Astrocyte (in vitro differentiated cells and primary cell): Measurements from ENCODE around the gene GPM6B. TPM values are rescaled to one million over a fixed set of nuclear protein-coding genes. Genes with fewer than 3 reads are reported as not detected.

Experiments
- DNase-seq: peaks from one replicate; pipeline ENCODE4 v3.0.0-alpha.2; 2010; ENCODE audit warnings: low read depth
- FAIRE-seq: peaks from 2 replicates; lab custom pipeline; 2011; peaks lifted over from hg19 to GRCh38; lab: Jason Lieb, UNC
- H2AFZ ChIP-seq: 2 replicates; pipeline ENCODE4 v1.6.0; 2012; ENCODE audit warnings: low read depth, low read length, inconsistent platforms
- H3K27ac ChIP-seq: 2 replicates; pipeline ENCODE4 v1.5.1; 2011; ENCODE audit warnings: low read depth, low read length, inconsistent platforms
- H3K27me3 ChIP-seq: 2 replicates; pipeline ENCODE4 v1.6.0; 2011; ENCODE audit warnings: low read length, inconsistent platforms; ENCODE audit not compliant: insufficient read depth
- H3K36me3 ChIP-seq: 2 replicates; pipeline ENCODE4 v1.5.1; 2011; ENCODE audit warnings: low read length, inconsistent platforms; ENCODE audit not compliant: insufficient read depth
- H3K4me1 ChIP-seq: 2 replicates; pipeline ENCODE4 v1.5.1; 2011; ENCODE audit warnings: low read length, inconsistent platforms; ENCODE audit not compliant: insufficient read depth
- H3K4me2 ChIP-seq: 2 replicates; pipeline ENCODE4 v1.6.0; 2012; ENCODE audit warnings: low read length, inconsistent platforms
- H3K4me3 ChIP-seq: 2 replicates; pipeline ENCODE4 v1.5.1; 2011; ENCODE audit warnings: low read depth, mild to moderate bottlenecking, low read length, inconsistent platforms; ENCODE audit not compliant: insufficient read depth
- H3K79me2 ChIP-seq: 2 replicates; pipeline ENCODE4 v1.6.0; 2012; ENCODE audit warnings: mild to moderate bottlenecking, low read length, inconsistent platforms; ENCODE audit not compliant: insufficient read depth
- H3K9ac ChIP-seq: 2 replicates; pipeline ENCODE4 v1.6.0; 2012; ENCODE audit warnings: mild to moderate bottlenecking, low read length, inconsistent platforms
- H3K9me3 ChIP-seq: 2 replicates; pipeline ENCODE4 v1.5.1; 2012; ENCODE audit warnings: low read depth, mild to moderate bottlenecking, low read length, inconsistent platforms; ENCODE audit not compliant: insufficient read depth
- H4K20me1 ChIP-seq: 2 replicates; pipeline ENCODE4 v1.6.0; 2012; ENCODE audit warnings: low read length, inconsistent platforms; ENCODE audit not compliant: insufficient read depth
- H3K27ac Mint-ChIP-seq: one replicate; pipeline ENCODE4 v1.8.0; 2021; ENCODE audit warnings: mild to moderate bottlenecking, mixed read lengths; ENCODE audit not compliant: unreplicated experiment
- H3K27me3 Mint-ChIP-seq: one replicate; pipeline ENCODE4 v1.8.0; 2021; ENCODE audit warnings: low read depth, mixed read lengths; ENCODE audit not compliant: unreplicated experiment
- H3K36me3 Mint-ChIP-seq: one replicate; pipeline ENCODE4 v1.8.0; 2021; ENCODE audit warnings: low read depth, mixed read lengths; ENCODE audit not compliant: unreplicated experiment
- H3K4me1 Mint-ChIP-seq: one replicate; pipeline ENCODE4 v1.8.0; 2021; ENCODE audit warnings: low read depth, mixed read lengths; ENCODE audit not compliant: unreplicated experiment
- H3K4me3 Mint-ChIP-seq: one replicate; pipeline ENCODE4 v1.8.0; 2021; ENCODE audit warnings: mild to moderate bottlenecking, moderate library complexity, mixed read lengths; ENCODE audit not compliant: unreplicated experiment
- H3K9me3 Mint-ChIP-seq: one replicate; pipeline ENCODE4 v1.8.0; 2021; ENCODE audit warnings: mild to moderate bottlenecking, mixed read lengths; ENCODE audit not compliant: unreplicated experiment
- EZH2 ChIP-seq: IDR thresholded peaks from 2 replicates; pipeline ENCODE4 v1.6.1; 2012; ENCODE audit warnings: mild to moderate bottlenecking, low read length, inconsistent platforms; ENCODE audit not compliant: insufficient read depth
- total RNA-seq: library from RNA; stranded (reverse); gene quantifications from 2 replicates; pipeline ENCODE4 v1.2.1, GENCODE V29; 2021
- TF ChIP-seq, protein P1 (sequence below): IDR thresholded peaks from 2 replicates; pipeline ENCODE4 v1.5.1; 2011; ENCODE audit warnings: low read depth, mild to moderate bottlenecking, inconsistent platforms, low read length, moderate library complexity; ENCODE audit not compliant: insufficient read depth

The GPM6B gene
- total RNA-seq, 1 donor from 2014 or later: 21.5 TPM

DNA sequence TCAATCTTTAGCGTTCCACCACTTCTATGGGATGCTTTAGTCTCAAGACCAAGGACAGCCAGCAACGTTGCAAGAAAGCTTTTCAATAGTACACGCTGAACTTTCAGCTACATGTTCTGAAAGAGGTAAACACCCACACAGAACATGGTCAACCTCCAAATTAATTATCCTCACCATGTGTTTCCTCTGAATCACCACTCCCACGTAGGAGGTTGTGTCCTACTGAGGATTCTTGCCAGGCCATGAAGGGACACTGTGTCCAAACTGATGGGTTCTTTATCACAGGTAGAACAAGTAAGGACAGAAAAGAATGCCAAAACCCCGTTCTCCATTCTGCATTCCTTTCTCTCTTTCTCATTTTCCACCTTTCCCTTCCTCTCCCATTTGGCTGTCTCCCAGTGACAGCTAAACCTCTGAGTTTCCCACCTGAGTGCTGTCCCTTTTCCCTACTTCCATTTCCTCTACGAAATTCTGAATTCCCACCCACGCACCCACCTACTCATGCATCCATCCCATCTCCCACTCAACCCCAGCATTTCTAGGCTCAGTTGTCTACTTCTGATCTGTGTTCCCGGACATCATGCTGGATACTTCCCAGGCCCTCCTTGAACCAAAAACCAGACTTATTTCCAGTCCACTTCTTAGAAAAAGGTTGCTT, 29.0 kb upstream of the GPM6B start:
- no peaks in the 10 kb centered on the region for H3K4me1 ChIP-seq
- FAIRE-seq (no peak), DNase-seq (peak; percentile 43)
- H3K27ac ChIP-seq: no peak overlapping the region
- no peak for TF ChIP-seq EZH2
- TF ChIP-seq, protein P1, sequence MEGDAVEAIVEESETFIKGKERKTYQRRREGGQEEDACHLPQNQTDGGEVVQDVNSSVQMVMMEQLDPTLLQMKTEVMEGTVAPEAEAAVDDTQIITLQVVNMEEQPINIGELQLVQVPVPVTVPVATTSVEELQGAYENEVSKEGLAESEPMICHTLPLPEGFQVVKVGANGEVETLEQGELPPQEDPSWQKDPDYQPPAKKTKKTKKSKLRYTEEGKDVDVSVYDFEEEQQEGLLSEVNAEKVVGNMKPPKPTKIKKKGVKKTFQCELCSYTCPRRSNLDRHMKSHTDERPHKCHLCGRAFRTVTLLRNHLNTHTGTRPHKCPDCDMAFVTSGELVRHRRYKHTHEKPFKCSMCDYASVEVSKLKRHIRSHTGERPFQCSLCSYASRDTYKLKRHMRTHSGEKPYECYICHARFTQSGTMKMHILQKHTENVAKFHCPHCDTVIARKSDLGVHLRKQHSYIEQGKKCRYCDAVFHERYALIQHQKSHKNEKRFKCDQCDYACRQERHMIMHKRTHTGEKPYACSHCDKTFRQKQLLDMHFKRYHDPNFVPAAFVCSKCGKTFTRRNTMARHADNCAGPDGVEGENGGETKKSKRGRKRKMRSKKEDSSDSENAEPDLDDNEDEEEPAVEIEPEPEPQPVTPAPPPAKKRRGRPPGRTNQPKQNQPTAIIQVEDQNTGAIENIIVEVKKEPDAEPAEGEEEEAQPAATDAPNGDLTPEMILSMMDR: no peak
- no peaks in the 10 kb centered on the region for H3K36me3 ChIP-seq
- Mint-ChIP-seq H3K27me3 (no peaks in the 10 kb centered on the region), H3K4me3 (no peak overlapping the region), H3K4me1 (peaks cover 2% of the 10 kb centered on the region), H3K27ac (no peak overlapping the region), H3K36me3 (no peaks in the 10 kb centered on the region), H3K9me3 (no peaks in the 10 kb centered on the region)
- peak overlapping the region; percentile 18 for H2AFZ ChIP-seq
- H3K27me3 ChIP-seq: no peaks in the 10 kb centered on the region
- H3K4me2 ChIP-seq: no peak overlapping the region
- no peaks in the 10 kb centered on the region for H4K20me1 ChIP-seq
- no peak overlapping the region for H3K4me3 ChIP-seq
- no peak overlapping the region for H3K9ac ChIP-seq
- H3K79me2 ChIP-seq: no peaks in the 10 kb centered on the region
- no peaks in the 10 kb centered on the region for H3K9me3 ChIP-seq

- Histone ChIP-seq H3K4me1 (no peaks in the 10 kb centered on the region), H3K9me3 (no peaks in the 10 kb centered on the region), H3K36me3 (no peaks in the 10 kb centered on the region), H3K4me3 (no peak overlapping the region), H3K27ac (no peak overlapping the region), H4K20me1 (no peaks in the 10 kb centered on the region), H3K9ac (no peak overlapping the region), H3K27me3 (no peaks in the 10 kb centered on the region), H3K4me2 (no peak overlapping the region), H2AFZ (no peak overlapping the region), H3K79me2 (no peaks in the 10 kb centered on the region)
- Mint-ChIP-seq H3K4me3 (no peak overlapping the region), H3K36me3 (no peaks in the 10 kb centered on the region), H3K27me3 (no peaks in the 10 kb centered on the region), H3K27ac (no peak overlapping the region), H3K4me1 (peaks cover 11% of the 10 kb centered on the region), H3K9me3 (no peaks in the 10 kb centered on the region)
- TF ChIP-seq, protein P1: no peak
- no peak for TF ChIP-seq EZH2
- FAIRE-seq: peak; percentile 79
- DNase-seq: no peak
Observed at GRCh38 chrX:13843150-13843721, 26.3 kb upstream of the GPM6B start.

- Mint-ChIP-seq H3K9me3 (no peaks in the 10 kb centered on the region), H3K27ac (no peak overlapping the region), H3K4me3 (no peak overlapping the region), H3K36me3 (no peaks in the 10 kb centered on the region), H3K27me3 (no peaks in the 10 kb centered on the region), H3K4me1 (peaks cover 20% of the 10 kb centered on the region)
- DNase-seq: no peak
- Histone ChIP-seq H3K27ac (no peak overlapping the region), H3K4me3 (no peak overlapping the region), H4K20me1 (no peaks in the 10 kb centered on the region), H2AFZ (no peak overlapping the region), H3K79me2 (no peaks in the 10 kb centered on the region), H3K4me2 (no peak overlapping the region), H3K4me1 (peaks cover 4% of the 10 kb centered on the region), H3K27me3 (no peaks in the 10 kb centered on the region), H3K9me3 (no peaks in the 10 kb centered on the region), H3K36me3 (no peaks in the 10 kb centered on the region), H3K9ac (no peak overlapping the region)
- TF ChIP-seq, protein P1: no peak
- TF ChIP-seq EZH2: no peak
- peak; percentile 96 for FAIRE-seq
Observed at GRCh38 chrX:13840121-13840520, 23.2 kb upstream of the GPM6B start.
